ENCODE measurements around the gene AK9.

The AK9 gene

DNA sequence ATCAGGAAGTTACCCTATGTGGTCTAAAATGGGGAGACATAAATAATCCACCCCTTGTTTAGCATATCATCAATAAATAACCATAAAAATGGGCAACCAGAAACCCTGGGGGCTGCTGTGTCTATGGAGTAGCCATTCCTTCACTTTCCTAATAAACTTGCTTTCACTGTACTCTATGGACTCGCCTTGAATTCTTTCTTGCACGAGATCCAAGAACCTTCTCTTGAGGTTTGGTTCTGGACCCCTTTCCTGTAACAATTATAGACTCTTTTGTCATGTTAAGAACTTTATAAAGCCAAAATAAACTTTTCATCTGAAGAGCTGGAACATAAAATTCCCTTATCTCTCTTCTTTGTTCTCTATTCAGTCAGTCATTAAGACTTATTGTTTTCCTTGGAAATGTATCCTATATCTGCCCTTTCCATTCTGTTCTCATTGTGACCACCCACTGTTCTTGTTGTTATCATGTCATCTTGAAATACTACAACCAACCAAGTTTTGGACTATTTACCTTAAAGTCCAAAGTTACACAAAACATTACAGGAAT is 178.7 kb downstream of the AK9 start:
- no peak for DNase-seq (ENCODE audit: low spot score)

DNA sequence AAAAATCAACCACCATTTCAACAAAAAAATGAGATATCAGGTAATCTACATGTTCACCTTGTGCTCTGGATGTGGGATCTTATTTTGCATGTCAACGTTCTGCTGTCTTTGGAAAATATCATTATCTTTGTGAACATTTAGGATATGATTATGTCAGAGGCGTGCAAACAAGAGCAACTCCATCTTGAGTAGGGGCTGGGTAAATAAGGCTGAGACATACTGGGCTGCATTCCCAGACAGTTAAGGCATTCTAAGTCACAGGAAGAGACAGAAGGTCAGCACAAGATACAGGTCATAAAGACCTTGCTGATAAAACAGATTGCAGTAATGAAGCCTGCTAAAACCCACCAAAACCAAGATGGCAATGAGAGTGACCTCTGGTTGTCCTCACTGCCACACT is 179.2 kb downstream of the AK9 start:
- DNase-seq (ENCODE audit: low spot score), result no peak

DNA sequence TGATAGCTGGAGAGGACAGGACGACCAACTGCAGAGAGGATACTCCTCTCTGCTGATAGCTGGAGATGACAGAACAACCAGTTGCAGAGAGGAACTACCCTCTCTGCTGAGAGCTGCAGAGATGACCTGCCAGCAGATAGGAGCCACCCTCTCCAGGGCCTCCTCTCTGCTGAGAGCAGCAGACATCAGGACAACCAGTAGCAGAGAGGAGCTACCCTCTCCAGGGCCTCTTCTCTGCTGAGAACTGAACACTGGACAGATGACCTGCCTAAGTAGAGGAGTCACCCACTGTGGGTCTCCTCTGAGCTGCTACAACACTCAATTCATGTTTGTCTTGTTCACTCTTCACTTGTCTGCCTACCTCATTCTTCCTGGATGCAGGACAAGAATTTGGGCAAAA is 180.6 kb downstream of the AK9 start:
- DNase-seq (ENCODE audit: low spot score), result no peak

DNA sequence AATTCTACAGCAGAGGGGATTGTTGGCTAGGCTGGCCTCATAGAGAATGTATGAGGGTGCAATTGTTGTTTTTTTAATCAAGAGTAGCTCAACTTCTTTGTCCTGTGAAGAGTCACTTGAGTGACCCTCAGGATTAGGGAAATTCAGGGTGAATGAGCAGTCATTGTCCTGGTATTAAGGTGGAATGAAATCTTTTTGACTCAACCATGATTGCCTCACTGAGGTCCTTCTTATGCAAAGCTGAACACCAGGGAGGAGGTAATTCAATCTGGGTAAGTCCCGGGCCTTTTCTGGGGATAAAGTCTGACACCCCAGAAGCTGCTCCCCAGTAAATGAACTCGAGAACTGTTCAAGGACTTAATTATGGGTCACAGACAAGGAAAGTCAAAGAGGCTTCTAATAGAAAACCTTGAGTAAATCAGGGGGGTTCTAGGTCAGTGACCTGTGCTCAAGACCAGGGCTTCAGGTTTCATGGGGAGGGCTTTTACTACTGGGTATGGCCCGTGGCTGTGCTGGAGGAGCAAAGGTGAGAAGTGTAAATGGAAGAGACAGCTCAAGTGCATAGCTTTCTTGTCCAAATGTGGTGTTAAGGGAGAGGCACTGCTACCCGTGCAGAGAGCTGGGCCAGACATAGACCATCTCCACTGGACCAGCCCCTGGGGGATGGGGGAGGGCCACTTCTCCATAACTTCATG is 182.7 kb downstream of the AK9 start:
- no peak for DNase-seq (ENCODE audit: low spot score)

DNA sequence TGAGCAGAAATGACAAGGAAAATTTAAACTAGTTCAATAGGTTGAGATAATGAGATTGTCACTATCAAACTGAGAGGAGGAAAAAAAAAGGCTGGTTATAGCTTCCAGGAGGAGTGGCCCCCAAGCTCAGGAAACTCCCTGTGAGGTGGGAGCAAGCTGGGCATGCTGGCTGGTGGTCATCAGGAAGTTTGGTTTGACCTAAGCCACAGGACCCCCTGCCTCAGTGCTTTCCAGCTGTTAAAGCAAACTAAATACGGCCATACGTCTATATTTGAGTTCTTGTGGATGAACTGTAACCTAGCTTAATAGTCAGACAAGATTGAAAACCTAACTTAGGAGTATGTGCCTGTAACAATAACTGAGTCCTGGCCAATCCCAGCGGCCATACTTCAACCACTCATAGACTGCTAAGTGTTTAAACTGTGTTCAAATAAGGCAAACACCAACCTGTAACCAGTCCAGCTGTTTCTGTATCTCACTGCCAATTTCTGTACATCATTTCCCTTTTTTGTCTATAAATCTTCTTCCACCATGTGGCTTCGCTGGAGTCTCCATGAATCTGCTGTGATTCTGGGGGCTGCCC is 183.4 kb downstream of the AK9 start:
- no peak for DNase-seq (ENCODE audit: low spot score)

DNA sequence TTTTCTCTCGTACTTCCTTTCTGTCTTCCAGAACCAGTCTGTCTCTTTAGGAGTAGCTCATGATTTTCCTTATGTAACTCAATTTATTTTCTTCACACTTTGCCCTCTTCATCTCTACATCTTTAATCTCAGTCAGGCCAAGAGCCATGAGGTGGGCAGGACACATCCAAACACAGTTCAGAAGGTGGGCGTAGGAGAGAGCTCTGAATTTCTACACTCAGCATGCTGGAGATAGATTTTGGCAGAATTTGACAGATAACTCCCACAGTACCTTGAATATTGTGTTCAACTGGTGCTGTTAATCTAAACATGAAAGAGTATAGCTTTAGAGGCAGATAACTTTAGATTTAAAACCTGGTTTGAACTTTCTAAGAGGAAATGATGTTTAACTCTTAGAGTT is 184.2 kb downstream of the AK9 start:
- DNase-seq (ENCODE audit: low spot score), result no peak

DNA sequence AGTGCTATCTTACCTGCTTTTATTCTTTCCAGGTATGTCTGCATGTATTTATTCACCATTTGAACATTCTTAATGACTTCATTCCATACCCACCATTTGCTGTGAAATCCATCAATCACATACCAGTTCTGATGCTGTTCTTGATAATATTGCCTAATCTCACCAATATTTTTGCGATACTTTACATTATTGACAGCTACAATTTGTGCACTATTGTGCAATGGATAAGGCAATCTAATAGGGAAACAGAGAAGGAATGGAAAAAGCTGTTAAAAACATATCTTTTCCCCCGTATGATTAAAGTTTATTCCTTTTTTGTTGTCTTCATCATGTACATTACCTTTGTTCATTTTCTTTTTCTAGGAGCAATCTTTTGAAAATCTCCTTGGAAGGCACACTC is 184.7 kb downstream of the AK9 start:
- no peak for DNase-seq (ENCODE audit: low spot score)

DNA sequence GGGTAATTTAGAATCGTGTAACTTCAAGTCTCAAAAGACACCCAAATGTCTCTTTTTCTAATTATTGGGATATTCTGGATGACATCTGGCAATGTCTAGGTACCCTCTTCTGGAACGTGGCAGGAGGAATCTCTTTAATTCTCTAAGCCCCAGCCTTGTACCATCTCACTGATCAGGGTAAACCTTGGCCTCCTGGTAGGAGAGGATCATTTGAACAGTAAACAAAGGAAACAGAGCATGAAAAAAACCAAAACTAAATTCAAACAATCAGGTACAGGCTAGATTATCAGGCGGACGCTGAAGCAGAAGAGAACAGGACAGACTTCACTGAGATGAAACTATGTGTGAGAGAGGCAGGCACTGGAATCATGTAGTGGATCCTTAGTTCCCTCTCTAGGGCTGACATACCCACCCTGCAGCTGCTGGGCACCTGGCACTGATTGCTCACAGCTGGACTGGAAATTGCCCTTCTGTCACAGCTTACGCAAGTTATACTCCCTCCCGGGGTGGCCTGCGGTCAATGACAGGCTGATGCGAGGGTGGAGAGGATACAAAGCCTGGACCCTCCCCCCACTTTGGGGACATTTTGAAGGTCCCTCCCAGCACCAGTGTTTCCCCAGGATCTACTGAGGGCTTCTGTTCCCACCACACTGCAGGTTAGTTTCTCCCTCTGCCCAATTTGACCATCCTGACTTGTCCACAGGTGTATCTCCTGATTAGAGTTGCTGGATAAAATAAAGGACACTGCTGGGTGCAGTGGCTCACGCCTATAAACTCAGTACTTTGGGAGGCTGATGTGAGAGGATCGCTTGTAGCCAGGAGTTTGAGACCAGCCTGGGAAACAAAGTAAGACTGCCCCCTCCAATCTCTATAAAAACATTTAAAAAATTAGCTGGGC is 187.4 kb downstream of the AK9 start:
- no peak for DNase-seq (ENCODE audit: low spot score)

DNA sequence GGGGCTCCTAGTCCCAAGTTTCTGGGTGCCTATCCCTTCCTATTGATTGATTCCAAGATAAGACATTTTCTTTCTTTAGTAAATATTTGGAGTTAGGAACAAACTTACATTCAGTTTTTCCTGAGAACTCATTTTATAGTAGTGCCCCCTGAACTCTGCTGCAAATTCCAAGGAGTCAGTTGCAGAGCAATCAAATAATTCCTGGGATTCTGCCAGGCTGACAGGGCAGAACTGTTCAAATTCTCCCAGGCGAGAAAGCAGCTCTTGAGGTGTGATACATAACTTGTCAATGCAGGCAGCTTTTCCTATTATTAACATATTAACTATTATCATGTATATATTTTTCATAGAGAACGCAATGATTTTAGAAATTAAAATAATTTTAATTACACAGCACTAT is 192.1 kb downstream of the AK9 start:
- DNase-seq (ENCODE audit: low spot score), result no peak

DNA sequence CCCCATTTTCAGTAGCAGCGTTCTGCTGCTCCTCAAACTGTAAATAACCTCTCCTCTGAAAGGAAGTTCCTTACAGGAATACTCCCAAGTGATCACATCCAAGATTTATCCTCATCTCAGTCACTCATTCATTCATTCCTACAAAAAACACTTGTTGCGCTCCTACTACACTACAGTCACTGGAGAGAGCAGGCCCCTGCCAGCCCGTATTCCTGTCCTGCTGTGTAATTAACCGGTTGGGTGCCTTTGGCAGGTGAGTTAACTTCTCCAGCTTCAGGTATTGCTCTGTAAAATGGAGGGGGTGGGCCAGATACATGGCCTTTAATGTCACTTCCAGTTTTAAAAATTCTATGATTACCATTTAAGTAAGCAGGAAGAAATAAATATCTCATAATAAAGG is 192.9 kb downstream of the AK9 start:
- DNase-seq (ENCODE audit: low spot score), result no peak

DNA sequence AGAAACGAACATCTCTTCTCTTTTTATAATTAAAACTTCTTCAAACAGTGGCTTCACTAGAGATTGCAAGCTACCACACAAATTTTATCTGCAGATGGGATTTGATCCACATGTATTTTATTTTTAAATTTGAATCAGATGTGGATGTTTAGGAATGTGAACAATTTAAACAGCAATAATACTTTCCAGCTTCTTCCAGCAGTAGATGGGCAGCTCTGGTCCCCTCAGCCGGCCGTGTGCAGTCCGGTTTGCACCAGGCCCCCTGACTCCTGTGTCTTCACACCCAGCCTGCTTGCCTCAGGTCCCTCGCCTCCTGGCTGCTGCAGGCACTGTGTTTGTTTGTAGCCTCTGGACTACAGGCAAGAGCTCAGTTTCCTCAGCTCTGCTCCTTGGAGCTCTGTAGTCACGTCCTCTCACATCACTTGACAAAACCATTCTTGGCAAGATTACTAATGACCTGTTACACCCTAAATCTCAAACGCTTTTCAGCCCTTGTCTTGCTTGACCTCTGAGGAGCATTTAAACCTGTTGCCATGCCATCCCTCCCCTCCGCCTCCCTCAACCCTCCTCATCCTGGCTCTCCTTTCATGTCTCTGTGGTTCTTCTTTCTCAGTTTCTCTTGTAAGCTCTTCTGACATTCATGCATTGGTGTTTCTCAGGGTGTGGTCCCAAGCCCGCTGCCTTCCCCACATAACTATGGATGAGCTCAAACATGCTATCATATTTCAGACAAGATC is 194.8 kb downstream of the AK9 start:
- no peak for DNase-seq (ENCODE audit: low spot score)

DNA sequence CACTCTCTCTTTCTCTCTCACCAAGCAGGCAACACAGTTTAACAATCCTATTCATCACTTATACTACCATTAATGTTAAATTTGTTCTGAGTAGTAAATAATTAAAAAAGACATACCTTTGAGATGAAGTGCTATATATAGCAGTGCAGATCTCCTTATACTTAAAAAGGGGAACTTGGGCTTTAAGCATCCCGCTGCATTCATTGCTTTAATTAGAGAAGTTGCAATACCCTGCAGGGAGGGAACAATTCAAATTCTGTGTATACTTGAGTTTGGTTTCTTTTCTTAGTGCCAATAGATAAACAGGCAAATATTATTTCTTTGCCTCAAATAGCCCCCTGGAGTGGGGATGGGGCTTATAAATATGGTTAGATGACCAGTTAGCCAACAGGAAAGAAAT is 197.1 kb downstream of the AK9 start:
- no peak for DNase-seq (ENCODE audit: low spot score)

DNA sequence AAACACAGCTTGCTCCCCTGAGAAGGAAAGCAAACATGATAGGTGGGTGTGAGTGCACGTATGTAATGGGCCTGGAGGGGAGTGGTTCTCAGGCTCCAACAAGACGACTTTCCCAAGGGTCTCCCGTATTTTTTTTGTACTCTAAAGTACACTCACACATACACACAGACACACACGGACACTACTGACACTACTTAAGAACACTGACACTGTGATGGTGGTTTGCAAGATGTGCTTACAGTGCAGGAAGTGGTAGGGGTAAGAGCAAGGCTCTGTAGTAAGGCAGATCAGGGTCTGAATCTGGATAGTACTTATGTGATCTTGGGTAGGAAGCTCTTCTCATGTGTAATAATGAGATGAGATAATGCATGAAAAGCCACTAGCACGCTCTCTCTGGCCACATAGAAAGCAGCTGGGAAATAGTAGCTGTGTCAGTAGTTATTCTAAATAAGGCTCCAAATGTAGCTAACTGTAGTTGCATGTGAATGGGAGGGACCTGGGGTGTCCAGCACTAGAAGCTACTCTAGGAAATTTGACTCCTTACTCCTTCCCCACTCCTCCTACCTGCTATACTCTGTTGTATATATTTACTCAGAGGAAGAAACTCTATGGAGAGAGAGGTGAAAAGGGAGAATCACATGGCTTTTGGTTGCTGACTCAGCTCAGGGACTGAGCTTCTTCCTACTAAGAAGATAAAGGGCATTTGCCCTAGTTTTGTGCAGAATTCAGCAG is 199.6 kb downstream of the AK9 start:
- DNase-seq (ENCODE audit: low spot score), result no peak

DNA sequence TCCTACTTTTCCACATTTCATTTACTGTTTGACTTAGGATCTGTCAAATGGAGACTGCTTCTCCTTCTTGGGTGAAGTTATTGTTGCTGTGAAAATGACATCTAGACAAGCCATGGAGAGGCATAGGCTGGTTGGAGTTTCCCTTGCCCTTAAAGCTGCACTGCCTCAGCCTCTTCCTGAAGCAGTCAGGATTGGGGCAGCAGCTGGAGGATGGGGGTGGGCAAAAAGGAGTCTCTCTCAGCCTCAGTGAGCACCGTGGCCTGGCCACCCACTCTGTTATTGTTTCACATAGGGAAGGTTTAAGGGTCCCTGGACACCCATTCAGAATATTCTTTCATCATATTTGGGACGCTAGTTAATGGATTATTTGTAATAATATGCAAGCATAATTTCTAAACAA is 200.3 kb downstream of the AK9 start:
- DNase-seq (ENCODE audit: low spot score), result no peak

DNA sequence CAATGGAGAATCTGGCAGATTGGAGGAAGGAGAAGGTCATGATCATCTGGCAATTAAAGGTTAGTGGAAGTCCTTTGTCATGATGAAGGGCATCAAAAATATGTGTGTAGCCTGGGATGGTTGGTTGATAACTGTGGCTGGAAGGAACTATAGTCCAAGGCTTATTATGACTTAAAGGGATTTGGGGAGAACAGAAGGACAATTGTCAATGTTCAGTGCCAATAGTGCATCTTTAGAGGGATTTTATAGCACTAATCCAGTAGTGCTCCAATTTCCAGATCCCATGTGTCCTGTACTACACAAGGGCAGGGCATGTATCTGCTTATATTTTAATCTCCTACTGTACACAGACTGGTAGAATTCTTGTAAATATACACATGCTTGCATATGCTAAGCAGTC is 203.0 kb downstream of the AK9 start:
- no peak for DNase-seq (ENCODE audit: low spot score)

DNA sequence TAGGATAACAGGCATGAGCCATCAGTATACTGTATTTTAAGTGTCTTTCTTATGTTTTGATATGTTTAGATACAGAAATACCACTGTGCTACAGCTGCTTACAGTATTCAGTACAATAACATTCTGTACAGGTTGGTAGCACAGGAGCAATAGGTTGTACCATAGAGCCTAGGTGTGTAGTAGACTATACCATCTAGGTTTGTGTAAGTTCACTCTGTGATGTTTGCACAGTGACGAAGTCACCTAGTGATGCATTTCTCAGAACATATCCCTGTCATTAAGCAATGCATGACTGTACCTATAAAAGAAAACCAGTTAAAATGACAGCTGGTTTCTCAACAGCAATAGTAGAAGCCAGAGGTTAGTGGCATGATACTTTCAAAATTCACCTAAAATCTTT is 204.9 kb downstream of the AK9 start:
- no peak for DNase-seq (ENCODE audit: low spot score)

DNA sequence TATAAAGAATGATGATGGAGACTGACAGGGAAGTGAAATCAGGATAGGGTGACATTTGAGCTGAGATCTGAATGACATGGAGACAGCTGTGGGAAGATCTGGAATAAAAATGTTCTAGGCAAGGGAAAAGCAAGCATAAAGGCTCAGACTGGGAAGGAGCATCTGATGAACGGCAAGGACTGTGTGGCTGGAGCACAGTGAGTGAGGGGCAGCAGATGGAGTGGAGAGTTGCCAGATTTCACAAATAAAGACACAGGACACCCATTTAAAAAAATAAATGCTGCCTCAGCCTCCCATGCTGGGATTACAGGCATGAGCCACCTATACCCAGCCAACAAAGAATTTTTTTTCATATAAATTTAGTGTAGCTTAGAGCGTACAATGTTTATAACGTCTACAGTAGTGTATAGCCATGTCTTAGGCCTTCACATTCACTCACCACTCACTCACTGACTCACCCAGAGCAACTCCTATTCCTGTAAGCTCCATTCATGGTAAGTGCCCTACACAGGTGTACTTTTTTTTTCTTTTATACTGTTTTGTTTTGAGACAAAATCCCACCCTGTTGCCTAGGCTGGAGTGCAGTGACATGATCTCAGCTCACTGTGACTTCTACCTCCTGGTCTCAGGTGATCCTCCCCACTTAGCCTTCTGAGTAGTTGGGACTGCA is 205.6 kb downstream of the AK9 start:
- DNase-seq (ENCODE audit: low spot score), result no peak

DNA sequence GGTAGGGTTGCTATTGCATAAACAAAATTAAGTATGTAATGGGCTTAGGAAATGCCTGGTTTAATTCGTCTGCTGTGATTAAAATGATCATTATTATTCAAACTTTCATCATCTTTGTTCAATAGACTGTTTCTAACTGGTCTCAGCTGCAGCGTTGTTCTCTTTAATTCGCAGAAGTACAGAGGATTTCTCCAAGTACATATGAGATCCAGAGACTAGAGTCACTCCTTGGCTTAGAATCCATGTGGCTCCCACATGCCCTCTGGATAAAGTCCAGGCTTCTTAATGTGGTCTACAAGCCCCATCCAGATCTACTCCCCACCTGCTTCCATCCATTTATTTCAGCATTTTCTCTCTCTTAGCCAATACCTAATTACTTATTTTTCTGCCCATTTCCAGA is 206.9 kb downstream of the AK9 start:
- DNase-seq (ENCODE audit: low spot score), result no peak

DNA sequence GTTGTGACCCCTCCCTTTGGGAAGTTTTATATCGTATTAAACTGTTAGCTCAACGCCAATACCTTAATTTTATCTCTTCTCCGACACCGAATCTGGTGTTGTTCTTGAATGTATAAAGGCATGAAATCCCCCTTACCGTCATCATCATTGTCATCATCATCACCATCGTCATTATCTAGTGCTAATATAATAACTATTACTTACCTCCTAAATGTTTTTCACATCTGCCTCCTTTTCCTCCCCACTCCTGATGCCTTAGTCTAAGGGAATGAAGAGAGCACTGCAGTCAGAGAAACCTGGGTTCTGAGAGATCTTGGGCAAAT is 207.3 kb downstream of the AK9 start:
- no peak for DNase-seq (ENCODE audit: low spot score)

DNA sequence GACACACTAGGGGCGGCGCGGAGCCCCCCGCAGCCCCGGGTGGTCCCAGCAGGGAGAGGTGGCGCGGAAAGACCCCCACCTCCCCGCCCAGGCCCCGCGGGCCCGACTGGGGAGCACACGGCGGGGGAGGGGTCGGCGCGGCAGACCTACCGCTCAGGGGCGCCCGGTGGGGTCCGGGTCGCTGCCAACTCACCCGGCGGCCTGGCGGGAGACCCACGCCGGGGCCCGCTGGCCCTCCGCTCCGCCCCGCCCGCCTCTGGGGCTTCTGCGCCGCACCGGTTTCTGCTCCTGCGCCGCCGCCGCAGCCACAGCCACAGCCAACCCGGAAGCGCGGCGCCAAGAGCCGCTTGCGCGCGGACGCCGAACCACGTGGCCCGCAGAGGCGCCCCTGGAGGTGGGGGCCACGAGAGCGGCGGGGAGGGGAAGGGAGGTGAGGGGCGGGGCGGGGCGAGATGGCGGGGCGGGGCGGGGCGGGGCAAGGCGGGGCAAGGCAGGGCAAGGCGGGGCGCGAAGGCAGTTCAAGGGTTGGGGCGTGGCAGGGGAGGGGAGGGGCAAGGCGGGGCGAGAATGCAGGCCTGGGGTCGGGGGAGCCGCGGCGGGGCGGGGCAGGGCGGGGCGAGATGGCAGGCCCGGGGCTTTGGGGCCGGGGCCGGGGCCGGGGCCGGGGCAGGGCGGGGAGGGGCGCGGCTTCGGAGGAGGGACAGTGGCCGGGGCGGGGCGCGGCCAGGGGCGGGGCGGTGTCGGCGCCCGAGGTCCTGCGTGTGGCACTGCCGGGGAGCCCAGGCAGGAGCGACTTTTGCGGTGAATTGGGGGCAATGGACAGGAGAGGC is 207.9 kb downstream of the AK9 start, which contains the start of gene ZBTB24:
Gene ZBTB24, minus strand, starts transcription at position 315 of the 830 bp plus-strand sequence. CDS start 1,193 bp downstream, outside the sequence.
- DNase-seq (ENCODE audit: low spot score), result peak; percentile 93

All from Ammon's horn (tissue), 1 donor.